Tibial nerve (tissue), 4 donors: ENCODE measurements around the gene GOLGA2. TPM values are rescaled to one million over a fixed set of nuclear protein-coding genes. Genes with fewer than 3 reads are reported as not detected.
A peak's percentile ranks its signal among the peaks of the same experiment; 100 is the strongest.

Experiments
- DNase-seq, 2 donors: peaks; one replicate each; pipeline ENCODE4 v3.0.0-alpha.2; 2019; ENCODE audit warnings: low spot score in 2 of 2
- H3K27ac ChIP-seq, 4 donors: fragments of 200-600 bp; sonication (generic) in 3 of 4; one replicate each; pipeline ENCODE4 v1.5.1; 2017 to 2019; ENCODE audit warnings: mild to moderate bottlenecking in 1 of 4
- H3K27me3 ChIP-seq, 2 donors: fragments of 200-600 bp; sonication (generic) in 1 of 2; one replicate each; pipeline versions ENCODE4 v1.5.1 to v1.6.0; 2017 to 2019
- H3K36me3 ChIP-seq, 3 donors: fragments of 200-600 bp; sonication (generic); one replicate each; pipeline ENCODE4 v1.5.1; 2018 to 2019
- H3K4me1 ChIP-seq, 4 donors: fragments of 200-600 bp; sonication (generic) in 3 of 4; one replicate each; pipeline ENCODE4 v1.5.1; 2017 to 2019
- H3K4me3 ChIP-seq, 4 donors: fragments of 200-600 bp; sonication (generic) in 3 of 4; one replicate each; pipeline ENCODE4 v1.5.1; 2017 to 2019; ENCODE audit warnings: mild to moderate bottlenecking in 1 of 4, moderate library complexity in 1 of 4
- H3K9me3 ChIP-seq, 4 donors: fragments of 200-600 bp; sonication (generic) in 3 of 4; one replicate each; pipeline ENCODE4 v1.5.1; 2017 to 2019
- CTCF ChIP-seq, 5 experiments: fragments of 200-600 bp in 3 of 5; fragments of 450-650 bp in 2 of 5; sonication (generic) in 3 of 5; IDR thresholded peaks; one replicate each; pipeline ENCODE4 v1.5.1; 2016 to 2019; ENCODE audit warnings: antibody characterized with exemption in 5 of 5, mild to moderate bottlenecking in 3 of 5, moderate library complexity in 2 of 5
- EP300 ChIP-seq, 2 donors: sonication (generic); formaldehyde crosslinking; IDR thresholded peaks; one replicate each; pipeline ENCODE4 v1.6.1; 2017; ENCODE audit warnings: antibody characterized with exemption in 2 of 2, mild to moderate bottlenecking in 1 of 2
- POLR2A ChIP-seq, 2 donors: fragments of 450-650 bp; IDR thresholded peaks; one replicate each; pipeline ENCODE4 v1.6.1; 2017; ENCODE audit warnings: antibody characterized with exemption in 2 of 2, mild to moderate bottlenecking in 2 of 2, moderate library complexity in 2 of 2
- WGBS, 2 donors: methylation state at CpG; one replicate each; pipeline ENCODE4 v1.1.5; 2018; 5-methylcytosine and 5-hydroxymethylcytosine counted together
- total RNA-seq, 4 donors: library from RNA; depleted of rRNA; stranded (reverse); fragments of >200 nt; gene quantifications; one replicate each; pipeline ENCODE4 v1.1.0, GENCODE V29; 2016

GOLGA2 gene
- total RNA-seq, 4 donors from 2014 or later, result 67.4 to 103 (median 91.9) TPM

GRCh38 chr9:128253140-128253990, 22.4 kb downstream of the GOLGA2 start:
- H3K4me3 ChIP-seq, result no peak overlapping the region
- TF ChIP-seq EP300 (IDR thresholded peaks at IDR 0.05), result no peak
- 80 to 83% methylated on average over 26 to 31 of the region's 31 CpGs for WGBS, 2 donors
- H3K4me1 ChIP-seq, result peaks cover 0 to 23% (median 11%) of the 10 kb centered on the region in 4 donors
- no peaks in the 10 kb centered on the region for H3K27me3 ChIP-seq
- DNase-seq, result no peak
- no peaks in the 10 kb centered on the region for H3K9me3 ChIP-seq
- peaks cover 0 to 32% (median 6%) of the 10 kb centered on the region in 3 donors for H3K36me3 ChIP-seq
- H3K27ac ChIP-seq, result no peak overlapping the region

GRCh38 chr9:128252317-128253139, 23.3 kb downstream of the GOLGA2 start:
- no peak for DNase-seq
- Histone ChIP-seq H3K9me3 (no peaks in the 10 kb centered on the region), H3K27me3 (no peaks in the 10 kb centered on the region), H3K27ac (no peak overlapping the region), H3K4me1 (peaks cover 0 to 23% (median 11%) of the 10 kb centered on the region in 4 donors), H3K36me3 (peaks cover 0 to 24% (median 0%) of the 10 kb centered on the region in 3 donors), H3K4me3 (no peak overlapping the region)
- TF ChIP-seq POLR2A (IDR thresholded peaks at IDR 0.05), result no peak
- 85% methylated on average over 21 to 25 of the region's 25 CpGs for WGBS, 2 donors

GRCh38 chr9:128251732-128252100, 24.1 kb downstream of the GOLGA2 start:
- Histone ChIP-seq H3K27ac (peak overlapping the region in 1 of 4 donors; percentile 72), H3K9me3 (no peaks in the 10 kb centered on the region), H3K27me3 (no peaks in the 10 kb centered on the region), H3K36me3 (peaks cover 0 to 16% (median 0%) of the 10 kb centered on the region in 3 donors), H3K4me1 (peaks cover 0 to 23% (median 11%) of the 10 kb centered on the region in 4 donors), H3K4me3 (no peak overlapping the region)
- WGBS, 2 donors, result 50 to 71% methylated on average over 3 of the region's 3 CpGs
- no peak for TF ChIP-seq CTCF (IDR thresholded peaks at IDR 0.05)
- no peak for TF ChIP-seq EP300 (IDR thresholded peaks at IDR 0.05)
- TF ChIP-seq POLR2A (IDR thresholded peaks at IDR 0.05), result no peak
- DNase-seq, result no peak

- peak overlapping the region in 2 of 4 donors; percentile 40 to 72 for H3K27ac ChIP-seq
- 14 to 29% methylated on average over 18 to 41 of the region's 43 CpGs for WGBS, 2 donors
These were observed 24.7 kb downstream of the GOLGA2 start for GRCh38 chr9:128250839-128251731.

More at GRCh38 chr9:128250839-128251731, 24.7 kb downstream of the GOLGA2 start:
- Histone ChIP-seq H3K4me1 (peaks cover 0 to 27% (median 12%) of the 10 kb centered on the region in 4 donors), H3K9me3 (no peaks in the 10 kb centered on the region), H3K27me3 (no peaks in the 10 kb centered on the region), H3K4me3 (peak overlapping the region; percentile 24 to 57 (median 34)), H3K36me3 (peaks cover 0 to 12% (median 0%) of the 10 kb centered on the region in 3 donors)
- DNase-seq, result no peak
- TF ChIP-seq CTCF (IDR thresholded peaks at IDR 0.05) (no peak), POLR2A (IDR thresholded peaks at IDR 0.05) (no peak), EP300 (IDR thresholded peaks at IDR 0.05) (no peak)
